WTC11 (cell line): ENCODE measurements around the gene PPM1M.

Experiments used
- GRHL2 ChIP-seq: fragments of 250-450 bp; sonication (Bioruptor Pico); IDR thresholded peaks from 2 replicates; pipeline ENCODE4 v1.8.0; 2022; ENCODE audit warnings: mild to moderate bottlenecking, moderate library complexity; ENCODE audit not compliant: insufficient replicate concordance, severe bottlenecking
- HMGXB4 ChIP-seq: sonication (generic); formaldehyde crosslinking; IDR thresholded peaks from 2 replicates; pipeline ENCODE4 v1.8.1; 2023; ENCODE audit warnings: mild to moderate bottlenecking, moderate library complexity, missing genetic modification reagents
- SP1 ChIP-seq: sonication (generic); formaldehyde crosslinking; conservative IDR thresholded peaks from 2 replicates; pipeline ENCODE4 v1.8.1; 2022; ENCODE audit warnings: missing genetic modification reagents
- TF ChIP-seq, protein P1 (sequence below): fragments of 200-600 bp; IDR thresholded peaks from 2 replicates; pipeline ENCODE4 v1.8.0; 2022; ENCODE audit warnings: antibody characterized with exemption
- TF ChIP-seq, protein P2 (sequence below): sonication (generic); formaldehyde crosslinking; conservative IDR thresholded peaks from 2 replicates; pipeline ENCODE4 v1.8.1; 2023; ENCODE audit warnings: mild to moderate bottlenecking, low read depth, missing genetic modification reagents, moderate library complexity

GRCh38 chr3:52213005-52213404 lies 32.6 kb upstream of the PPM1M start:
- TF ChIP-seq SP1 (CRISPR knock-in tag) (no peak), GRHL2 (CRISPR knock-in tag) (no peak), HMGXB4 (no peak)
- TF ChIP-seq, protein P1, sequence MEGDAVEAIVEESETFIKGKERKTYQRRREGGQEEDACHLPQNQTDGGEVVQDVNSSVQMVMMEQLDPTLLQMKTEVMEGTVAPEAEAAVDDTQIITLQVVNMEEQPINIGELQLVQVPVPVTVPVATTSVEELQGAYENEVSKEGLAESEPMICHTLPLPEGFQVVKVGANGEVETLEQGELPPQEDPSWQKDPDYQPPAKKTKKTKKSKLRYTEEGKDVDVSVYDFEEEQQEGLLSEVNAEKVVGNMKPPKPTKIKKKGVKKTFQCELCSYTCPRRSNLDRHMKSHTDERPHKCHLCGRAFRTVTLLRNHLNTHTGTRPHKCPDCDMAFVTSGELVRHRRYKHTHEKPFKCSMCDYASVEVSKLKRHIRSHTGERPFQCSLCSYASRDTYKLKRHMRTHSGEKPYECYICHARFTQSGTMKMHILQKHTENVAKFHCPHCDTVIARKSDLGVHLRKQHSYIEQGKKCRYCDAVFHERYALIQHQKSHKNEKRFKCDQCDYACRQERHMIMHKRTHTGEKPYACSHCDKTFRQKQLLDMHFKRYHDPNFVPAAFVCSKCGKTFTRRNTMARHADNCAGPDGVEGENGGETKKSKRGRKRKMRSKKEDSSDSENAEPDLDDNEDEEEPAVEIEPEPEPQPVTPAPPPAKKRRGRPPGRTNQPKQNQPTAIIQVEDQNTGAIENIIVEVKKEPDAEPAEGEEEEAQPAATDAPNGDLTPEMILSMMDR = no peak
- TF ChIP-seq, protein P2, sequence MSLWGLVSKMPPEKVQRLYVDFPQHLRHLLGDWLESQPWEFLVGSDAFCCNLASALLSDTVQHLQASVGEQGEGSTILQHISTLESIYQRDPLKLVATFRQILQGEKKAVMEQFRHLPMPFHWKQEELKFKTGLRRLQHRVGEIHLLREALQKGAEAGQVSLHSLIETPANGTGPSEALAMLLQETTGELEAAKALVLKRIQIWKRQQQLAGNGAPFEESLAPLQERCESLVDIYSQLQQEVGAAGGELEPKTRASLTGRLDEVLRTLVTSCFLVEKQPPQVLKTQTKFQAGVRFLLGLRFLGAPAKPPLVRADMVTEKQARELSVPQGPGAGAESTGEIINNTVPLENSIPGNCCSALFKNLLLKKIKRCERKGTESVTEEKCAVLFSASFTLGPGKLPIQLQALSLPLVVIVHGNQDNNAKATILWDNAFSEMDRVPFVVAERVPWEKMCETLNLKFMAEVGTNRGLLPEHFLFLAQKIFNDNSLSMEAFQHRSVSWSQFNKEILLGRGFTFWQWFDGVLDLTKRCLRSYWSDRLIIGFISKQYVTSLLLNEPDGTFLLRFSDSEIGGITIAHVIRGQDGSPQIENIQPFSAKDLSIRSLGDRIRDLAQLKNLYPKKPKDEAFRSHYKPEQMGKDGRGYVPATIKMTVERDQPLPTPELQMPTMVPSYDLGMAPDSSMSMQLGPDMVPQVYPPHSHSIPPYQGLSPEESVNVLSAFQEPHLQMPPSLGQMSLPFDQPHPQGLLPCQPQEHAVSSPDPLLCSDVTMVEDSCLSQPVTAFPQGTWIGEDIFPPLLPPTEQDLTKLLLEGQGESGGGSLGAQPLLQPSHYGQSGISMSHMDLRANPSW (CRISPR knock-in tag) = no peak
